NCI-H524 (cell line): ENCODE measurements around the gene EZR.
"Not testable (repeated sequence)": the region's sequence is repeated elsewhere in the genome, so short reads cannot be mapped to it uniquely, and the experiment has no call there.

Experiments used
- DNase-seq, 2 experiments: peaks; one replicate each; lab custom pipeline; 2025; lab: John Stamatoyannopoulos, UW

EZR gene

GRCh38 chr6:158797331-158798310 lies 21.5 kb downstream of the EZR start:
- DNase-seq: no peak

GRCh38 chr6:158796353-158796752 lies 22.8 kb downstream of the EZR start:
- DNase-seq: no peak

- no peak for DNase-seq
These were observed 23.7 kb downstream of the EZR start for GRCh38 chr6:158795516-158795915.

GRCh38 chr6:158793432-158793831 lies 25.7 kb downstream of the EZR start:
- DNase-seq: peak; percentile 59 to 85

- not testable (repeated sequence) for DNase-seq
These were observed 26.7 kb downstream of the EZR start for GRCh38 chr6:158792505-158792904.

- no peak for DNase-seq
These were observed 27.8 kb downstream of the EZR start for GRCh38 chr6:158791274-158791855.

GRCh38 chr6:158789115-158789917 lies 29.9 kb downstream of the EZR start:
- peak in 1 of 2 experiments; percentile 14 for DNase-seq

- DNase-seq: no peak
These were observed 31.8 kb downstream of the EZR start for GRCh38 chr6:158787395-158787794.

GRCh38 chr6:158786645-158787304 lies 32.4 kb downstream of the EZR start:
- DNase-seq: no peak

- no peak for DNase-seq
These were observed 34.1 kb downstream of the EZR start for GRCh38 chr6:158785036-158785435.

- DNase-seq: no peak
These were observed 34.7 kb downstream of the EZR start for GRCh38 chr6:158784505-158784904.

GRCh38 chr6:158783851-158784250 lies 35.3 kb downstream of the EZR start:
- no peak for DNase-seq

- no peak for DNase-seq
These were observed 36.1 kb downstream of the EZR start for GRCh38 chr6:158783167-158783450.

- DNase-seq: no peak
These were observed 36.6 kb downstream of the EZR start for GRCh38 chr6:158782432-158783166.

- no peak for DNase-seq
These were observed 37.3 kb downstream of the EZR start for GRCh38 chr6:158781692-158782373.

GRCh38 chr6:158780988-158781691 lies 38.0 kb downstream of the EZR start:
- DNase-seq: no peak

- DNase-seq: no peak
These were observed 38.8 kb downstream of the EZR start for GRCh38 chr6:158780246-158780884.

GRCh38 chr6:158778005-158778527 lies 41.1 kb downstream of the EZR start:
- DNase-seq: no peak

- DNase-seq: no peak
These were observed 41.7 kb downstream of the EZR start for GRCh38 chr6:158777510-158777909.
